Measurements from ENCODE around the gene IRF2BP2. TPM values are rescaled to one million over a fixed set of nuclear protein-coding genes. Genes with fewer than 3 reads are reported as not detected.

The IRF2BP2 gene
- total and polyA plus RNA-seq, 2 of the 13 experiments (the other 11 are each of a cell fraction or from before 2014, with no cell fraction given) = 140 to 147 TPM

- no peak for TF ChIP-seq ZBTB34 (CRISPR knock-in tag; IDR thresholded peaks at IDR 0.05)
- peak; percentile 20; the same call in 1 of the 2 replicates for TF ChIP-seq STAT6 (CRISPR knock-in tag; IDR thresholded peaks at IDR 0.05; ENCODE audit: borderline replicate concordance)
- no peak for TF ChIP-seq GLI4 (CRISPR knock-in tag; IDR thresholded peaks at IDR 0.05; ENCODE audit: borderline replicate concordance)
- TF ChIP-seq SIX1 (CRISPR knock-in tag; IDR thresholded peaks at IDR 0.05; ENCODE audit: borderline replicate concordance) = no peak
- no peak for TF ChIP-seq BCL3 (CRISPR knock-in tag; IDR thresholded peaks at IDR 0.05)
- no peak for TF ChIP-seq ZNF468 (CRISPR knock-in tag; IDR thresholded peaks at IDR 0.05)
- peak; percentile 78 for TF ChIP-seq POLR2AphosphoS5 (IDR thresholded peaks at IDR 0.05; ENCODE audit: low read depth, low read length)
- TF ChIP-seq NFKBIZ (CRISPR knock-in tag; IDR thresholded peaks at IDR 0.05) = no peak
- no peak for TF ChIP-seq NR1H2 (CRISPR knock-in tag; IDR thresholded peaks at IDR 0.05; ENCODE audit: borderline replicate concordance, low read depth)
- no peak for TF ChIP-seq ZNF276 (CRISPR knock-in tag; IDR thresholded peaks at IDR 0.05; ENCODE audit: low read depth)
- no peak for TF ChIP-seq ZNF883 (CRISPR knock-in tag; IDR thresholded peaks at IDR 0.05; ENCODE audit: not compliant biosample characterization)
- no peak for TF ChIP-seq XBP1 (CRISPR knock-in tag; IDR thresholded peaks at IDR 0.05)
- TF ChIP-seq NFIB (CRISPR knock-in tag; IDR thresholded peaks at IDR 0.05; ENCODE audit: borderline replicate concordance) = no peak
- TF ChIP-seq GATA4 (IDR thresholded peaks at IDR 0.05; ENCODE audit: borderline replicate concordance, low read depth) = no peak
- no peak for TF ChIP-seq PHF21A (CRISPR knock-in tag; IDR thresholded peaks at IDR 0.05)
- no peak for TF ChIP-seq ARNTL (CRISPR knock-in tag; IDR thresholded peaks at IDR 0.05)
- peak; percentile 33; the same call in 1 of the 2 replicates for TF ChIP-seq ZMYM4 (CRISPR knock-in tag; IDR thresholded peaks at IDR 0.05)
- TF ChIP-seq ZNF503 (CRISPR knock-in tag; IDR thresholded peaks at IDR 0.05) = no peak
- no peak for TF ChIP-seq PHF20 (CRISPR knock-in tag; IDR thresholded peaks at IDR 0.05)
- TF ChIP-seq ZNF768 (CRISPR knock-in tag; IDR thresholded peaks at IDR 0.05) = no peak
Observed at GRCh38 chr1:234620272-234621126, 10.5 kb upstream of the IRF2BP2 start (continued).

Data from HepG2 (cell line).